A549 (cell line): ENCODE data around the gene SHQ1. TPM values are rescaled to one million over a fixed set of nuclear protein-coding genes. Genes with fewer than 3 reads are reported as not detected.

ENCODE experiments used
- ATAC-seq, 2 experiments: fragments of 200-7000 bp in 1 of 2; fragments of >200 bp in 1 of 2; cut with Nextera tagmentation in 1 of 2; cut with Tn5 transposase in 1 of 2; 3 replicates each; pipeline versions ENCODE4 v1.8.0 to v1.9.1; 2018 to 2020; ENCODE audit warnings: mild to moderate bottlenecking in 1 of 2, moderate library complexity in 1 of 2
- CTCF ChIA-PET: fragments of 300-600 bp; sonication (Branson Sonifier 250); formaldehyde crosslinking; extraction: SDS; loops from one replicate; lab custom pipeline; 2021; ENCODE audit warnings: antibody characterized with exemption, inconsistent platforms; lab: Yijun Ruan, JAX
- POLR2A ChIA-PET: fragments of 350-600 bp; formaldehyde crosslinking; extraction: SDS; loops from one replicate; lab custom pipeline; 2021; ENCODE audit warnings: antibody characterized with exemption, inconsistent platforms; lab: Yijun Ruan, JAX
- DNase-seq, 2 experiments: peaks; one replicate each; pipeline versions ENCODE4 v3.0.0 to v3.0.0-alpha.2; 2011 to 2016; ENCODE audit warnings: low read depth in 1 of 2, low spot score in 1 of 2
- FAIRE-seq: peaks from 2 replicates; lab custom pipeline; 2011; peaks lifted over from hg19 to GRCh38; lab: Jason Lieb, UNC
- H3K27ac ChIP-seq, 2 experiments: fragments of >200 bp; sonication (Bioruptor Twin); formaldehyde crosslinking; 3 replicates each; pipeline ENCODE4 v1.5.1; 2016 to 2017
- H3K4me1 ChIP-seq: fragments of >200 bp; sonication (Bioruptor Twin); formaldehyde crosslinking; 3 replicates; pipeline ENCODE4 v1.6.1; 2016
- H3K4me2 ChIP-seq: fragments of >200 bp; sonication (Bioruptor Twin); formaldehyde crosslinking; 3 replicates; pipeline ENCODE4 v1.6.1; 2016
- H3K4me3 ChIP-seq: fragments of >200 bp; sonication (Bioruptor Twin); formaldehyde crosslinking; 3 replicates; pipeline ENCODE4 v1.5.1; 2016
- H3K9me3 ChIP-seq: fragments of >200 bp; sonication (Bioruptor Twin); formaldehyde crosslinking; 3 replicates; pipeline ENCODE4 v1.6.1; 2016
- BHLHE40 ChIP-seq: IDR thresholded peaks from 2 replicates; pipeline ENCODE4 v1.6.1; 2012; ENCODE audit warnings: low read depth, low read length, inconsistent platforms
- CBX8 ChIP-seq: fragments of 200-600 bp; sonication (generic); IDR thresholded peaks from 2 replicates; pipeline ENCODE4 v1.6.1; 2016
- CEBPB ChIP-seq, 2 experiments: fragments of >200 bp in 1 of 2; sonication (Bioruptor Twin) in 1 of 2; formaldehyde crosslinking in 1 of 2; IDR thresholded peaks; 2 replicates each; pipeline ENCODE4 v1.6.1; 2012 to 2016
- CHD4 ChIP-seq: fragments of 200-600 bp; sonication (generic); IDR thresholded peaks from 2 replicates; pipeline ENCODE4 v1.6.1; 2016; ENCODE audit warnings: antibody characterized with exemption, mild to moderate bottlenecking, borderline replicate concordance
- EHF ChIP-seq: fragments of 250-450 bp; sonication (Bioruptor Pico); IDR thresholded peaks from 2 replicates; pipeline ENCODE4 v1.5.0; 2020; ENCODE audit warnings: mild to moderate bottlenecking
- EP300 ChIP-seq, 2 experiments: fragments of >200 bp; sonication (Bioruptor Twin); formaldehyde crosslinking; IDR thresholded peaks; 2 replicates in 1 of 2; 3 replicates in 1 of 2; pipeline ENCODE4 v1.6.1; 2016 to 2017
- FOXS1 ChIP-seq: fragments of 250-450 bp; sonication (Bioruptor Pico); IDR thresholded peaks from 2 replicates; pipeline ENCODE4 v1.5.0; 2020; ENCODE audit warnings: mild to moderate bottlenecking, moderate library complexity
- GATA3 ChIP-seq: IDR thresholded peaks from 2 replicates; pipeline ENCODE4 v1.6.1; 2012; ENCODE audit warnings: borderline replicate concordance
- HEYL ChIP-seq: fragments of 250-450 bp; sonication (Bioruptor Pico); IDR thresholded peaks from 2 replicates; pipeline ENCODE4 v1.8.0; 2021; ENCODE audit warnings: mild to moderate bottlenecking, moderate library complexity
- HOXB5 ChIP-seq: fragments of 250-450 bp; sonication (Bioruptor Pico); IDR thresholded peaks from 2 replicates; pipeline ENCODE4 v1.5.0; 2020; ENCODE audit warnings: mild to moderate bottlenecking, moderate library complexity
- JUN ChIP-seq, 2 experiments: fragments of >200 bp; sonication (Bioruptor Twin); formaldehyde crosslinking; IDR thresholded peaks; 2 replicates in 1 of 2; 3 replicates in 1 of 2; pipeline ENCODE4 v1.6.1; 2016 to 2017
- KDM5A ChIP-seq: fragments of 200-600 bp; sonication (generic); IDR thresholded peaks from 2 replicates; pipeline ENCODE4 v1.6.1; 2016; ENCODE audit warnings: antibody characterized with exemption, mild to moderate bottlenecking
- MAZ ChIP-seq: fragments of 150-350 bp; IDR thresholded peaks from 2 replicates; pipeline ENCODE4 v1.6.1; 2014; ENCODE audit warnings: antibody characterized with exemption, low read depth, low read length, borderline replicate concordance
- PHF8 ChIP-seq: fragments of 200-600 bp; sonication (generic); IDR thresholded peaks from 2 replicates; pipeline ENCODE4 v1.6.1; 2016; ENCODE audit warnings: low read depth, mild to moderate bottlenecking, antibody characterized with exemption, moderate library complexity, borderline replicate concordance
- POLR2A ChIP-seq: IDR thresholded peaks from 2 replicates; pipeline ENCODE4 v1.6.1; 2012; ENCODE audit warnings: mild to moderate bottlenecking, low read length
- RCOR1 ChIP-seq: fragments of 150-350 bp; IDR thresholded peaks from 2 replicates; pipeline ENCODE4 v1.6.1; 2014; ENCODE audit warnings: antibody characterized with exemption, low read length, low read depth
- SMC3 ChIP-seq: fragments of >200 bp; sonication (Bioruptor Twin); formaldehyde crosslinking; IDR thresholded peaks from 3 replicates; pipeline ENCODE4 v1.6.1; 2018; ENCODE audit warnings: inconsistent platforms
- SREBF2 ChIP-seq: fragments of 450-650 bp; IDR thresholded peaks from 2 replicates; pipeline ENCODE4 v1.6.1; 2014; ENCODE audit warnings: mild to moderate bottlenecking, moderate library complexity
- ZFP36 ChIP-seq: fragments of 450-650 bp; IDR thresholded peaks from 2 replicates; pipeline ENCODE4 v1.6.1; 2014; ENCODE audit warnings: borderline replicate concordance; ENCODE audit not compliant: partially characterized antibody
- WGBS: methylation state at CpG from one replicate; pipeline ENCODE4 v1.1.6; 2017; ENCODE audit errors: missing lambda C conversion rate; 5-methylcytosine and 5-hydroxymethylcytosine counted together
- polyA plus RNA-seq, 4 experiments: library from polyadenylated mRNA; depleted of rRNA in 3 of 4; stranded (reverse); fragments of >200 nt; fragmentation: RNase III in 1 of 4; extraction: RNeasy Plus Mini Kit Qiagen cat#74134 plus additional on column Dnase treatment in 1 of 4; gene quantifications; 2 replicates in 3 of 4; 3 replicates in 1 of 4; pipeline ENCODE4 v1.2.3, GENCODE V29; 2011 to 2017
- TF ChIP-seq, protein P1 (sequence below): IDR thresholded peaks from 2 replicates; pipeline ENCODE4 v1.6.1; 2012; ENCODE audit warnings: low read depth, borderline replicate concordance
- TF ChIP-seq, protein P2 (sequence below): IDR thresholded peaks from 2 replicates; pipeline ENCODE4 v1.6.1; 2012
- TF ChIP-seq, protein P3 (sequence below): fragments of >200 bp; sonication (Bioruptor Twin); formaldehyde crosslinking; IDR thresholded peaks from 3 replicates; pipeline ENCODE4 v1.6.1; 2016

Gene SHQ1
- polyA plus RNA-seq, 2 of the 4 experiments (the other 2 are of a cell fraction) = 18.0 to 22.2 TPM

DNA sequence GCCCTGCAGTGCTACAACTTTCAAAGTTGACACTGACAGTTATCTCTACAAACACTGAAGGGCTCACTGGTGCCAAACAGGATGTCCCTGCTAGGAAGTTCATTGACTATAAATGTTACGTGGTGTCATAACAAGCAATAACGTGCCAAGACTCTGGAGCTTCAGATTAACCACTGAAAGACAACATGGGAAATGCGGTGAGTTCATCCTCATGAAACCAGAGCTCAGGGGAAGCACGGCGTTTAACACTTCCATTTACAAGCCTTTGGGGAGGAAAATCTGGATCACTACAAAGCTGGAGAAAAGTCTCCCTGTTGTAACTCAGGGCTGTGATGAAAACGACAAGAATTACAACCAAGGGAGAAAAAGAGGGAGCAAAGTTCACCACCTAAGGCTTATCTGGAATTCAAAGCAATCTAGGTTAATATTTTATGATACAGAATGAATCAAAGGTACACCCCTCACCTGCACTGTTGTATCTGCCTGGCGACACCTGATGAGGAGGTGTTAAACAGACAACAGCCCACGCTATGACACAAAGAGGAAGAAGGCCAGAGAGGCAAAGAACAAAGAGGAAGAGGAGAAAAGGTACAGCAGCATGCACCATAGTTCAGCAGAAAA, 27.0 kb downstream of the SHQ1 start:
- no peak for FAIRE-seq
- 84% methylated on average over 8 of the region's 8 CpGs for WGBS
- ChIA-PET POLR2A (no interaction called here), CTCF (interaction anchor here (0.7 to 11.3 kb wide), 22 partner anchors 9 to 1110 kb away, joined by 3 to 157 read pairs (median 6); partner anchors contain the start of gene SHQ1)
- H3K27ac ChIP-seq = no peak overlapping the region
- H3K9me3 ChIP-seq = no peaks in the 10 kb centered on the region
- no peak overlapping the region for H3K4me3 ChIP-seq
- ATAC-seq = no peak
- 0 out of 3 replicates have a peak overlapping the region, but pooled peaks have one; percentile 4 for H3K4me2 ChIP-seq
- H3K4me1 ChIP-seq = peaks cover 16% of the 10 kb centered on the region; the same call in 2 of the 3 replicates
- TF ChIP-seq HOXB5 (CRISPR knock-in tag) (no peak), JUN (IDR thresholded peaks at IDR 0.05) (no peak), EP300 (IDR thresholded peaks at IDR 0.05) (no peak), MAZ (no peak), POLR2A (no peak), RCOR1 (no peak), KDM5A (no peak), FOXS1 (CRISPR knock-in tag) (no peak), CHD4 (no peak)
- TF ChIP-seq, protein P1, sequence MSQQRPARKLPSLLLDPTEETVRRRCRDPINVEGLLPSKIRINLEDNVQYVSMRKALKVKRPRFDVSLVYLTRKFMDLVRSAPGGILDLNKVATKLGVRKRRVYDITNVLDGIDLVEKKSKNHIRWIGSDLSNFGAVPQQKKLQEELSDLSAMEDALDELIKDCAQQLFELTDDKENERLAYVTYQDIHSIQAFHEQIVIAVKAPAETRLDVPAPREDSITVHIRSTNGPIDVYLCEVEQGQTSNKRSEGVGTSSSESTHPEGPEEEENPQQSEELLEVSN = no peak
- TF ChIP-seq, protein P2, sequence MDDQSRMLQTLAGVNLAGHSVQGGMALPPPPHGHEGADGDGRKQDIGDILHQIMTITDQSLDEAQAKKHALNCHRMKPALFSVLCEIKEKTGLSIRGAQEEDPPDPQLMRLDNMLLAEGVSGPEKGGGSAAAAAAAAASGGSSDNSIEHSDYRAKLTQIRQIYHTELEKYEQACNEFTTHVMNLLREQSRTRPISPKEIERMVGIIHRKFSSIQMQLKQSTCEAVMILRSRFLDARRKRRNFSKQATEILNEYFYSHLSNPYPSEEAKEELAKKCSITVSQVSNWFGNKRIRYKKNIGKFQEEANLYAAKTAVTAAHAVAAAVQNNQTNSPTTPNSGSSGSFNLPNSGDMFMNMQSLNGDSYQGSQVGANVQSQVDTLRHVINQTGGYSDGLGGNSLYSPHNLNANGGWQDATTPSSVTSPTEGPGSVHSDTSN = no peak
- DNase-seq = no peak

DNA sequence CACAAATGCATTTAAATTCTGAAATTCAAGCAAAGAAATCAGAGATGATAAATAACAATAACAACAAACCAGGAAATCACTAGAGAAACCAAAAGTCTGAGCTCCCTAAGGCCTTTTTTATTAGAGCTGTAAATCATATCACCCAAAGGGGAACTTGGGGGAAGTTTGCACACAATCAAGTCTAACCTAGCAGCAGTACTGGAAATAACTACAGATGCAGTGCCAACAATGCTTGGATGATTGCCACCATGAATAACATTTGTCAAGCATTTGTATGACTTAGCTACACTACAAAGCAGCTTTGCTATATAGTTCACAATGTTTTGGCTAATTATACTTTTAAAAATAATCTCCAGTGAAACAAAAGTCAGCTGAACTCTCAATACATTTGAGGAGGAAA, 27.8 kb downstream of the SHQ1 start:
- no peak for DNase-seq
- H3K4me3 ChIP-seq = no peak overlapping the region
- ChIA-PET CTCF (interaction anchor here (0.8 to 11.3 kb wide), 10 partner anchors 10 to 1109 kb away, joined by 3 to 157 read pairs (median 6); no protein-coding TSS in a partner anchor), POLR2A (no interaction called here)
- no peak for ATAC-seq
- FAIRE-seq = no peak
- H3K4me1 ChIP-seq = peaks cover 16% of the 10 kb centered on the region; the same call in 2 of the 3 replicates
- H3K27ac ChIP-seq = no peak overlapping the region
- TF ChIP-seq HEYL (CRISPR knock-in tag) (no peak), FOXS1 (CRISPR knock-in tag) (no peak), CBX8 (no peak), SMC3 (no peak), MAZ (no peak), PHF8 (no peak), BHLHE40 (no peak), GATA3 (no peak), CEBPB (IDR thresholded peaks at IDR 0.05) (no peak), ZFP36 (no peak), EP300 (IDR thresholded peaks at IDR 0.05) (no peak), KDM5A (no peak), SREBF2 (no peak), EHF (CRISPR knock-in tag) (no peak)
- TF ChIP-seq, protein P3, sequence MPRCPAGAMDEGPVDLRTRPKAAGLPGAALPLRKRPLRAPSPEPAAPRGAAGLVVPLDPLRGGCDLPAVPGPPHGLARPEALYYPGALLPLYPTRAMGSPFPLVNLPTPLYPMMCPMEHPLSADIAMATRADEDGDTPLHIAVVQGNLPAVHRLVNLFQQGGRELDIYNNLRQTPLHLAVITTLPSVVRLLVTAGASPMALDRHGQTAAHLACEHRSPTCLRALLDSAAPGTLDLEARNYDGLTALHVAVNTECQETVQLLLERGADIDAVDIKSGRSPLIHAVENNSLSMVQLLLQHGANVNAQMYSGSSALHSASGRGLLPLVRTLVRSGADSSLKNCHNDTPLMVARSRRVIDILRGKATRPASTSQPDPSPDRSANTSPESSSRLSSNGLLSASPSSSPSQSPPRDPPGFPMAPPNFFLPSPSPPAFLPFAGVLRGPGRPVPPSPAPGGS = no peak
- TF ChIP-seq, protein P1 = no peak
- no peaks in the 10 kb centered on the region for H3K9me3 ChIP-seq
- H3K4me2 ChIP-seq = no peak overlapping the region
